GM19438 (cell line): Measurements from ENCODE around the gene TRIM34.
"Not testable (repeated sequence)": the region's sequence is repeated elsewhere in the genome, so short reads cannot be mapped to it uniquely, and the experiment has no call there.

ENCODE experiments used
- ATAC-seq: cut with Tn5 transposase; IDR thresholded peaks from one replicate; pipeline ENCODE4 v1.9.1; 2021; ENCODE audit warnings: low read depth; ENCODE audit not compliant: unreplicated experiment

The TRIM34 gene, protein sequence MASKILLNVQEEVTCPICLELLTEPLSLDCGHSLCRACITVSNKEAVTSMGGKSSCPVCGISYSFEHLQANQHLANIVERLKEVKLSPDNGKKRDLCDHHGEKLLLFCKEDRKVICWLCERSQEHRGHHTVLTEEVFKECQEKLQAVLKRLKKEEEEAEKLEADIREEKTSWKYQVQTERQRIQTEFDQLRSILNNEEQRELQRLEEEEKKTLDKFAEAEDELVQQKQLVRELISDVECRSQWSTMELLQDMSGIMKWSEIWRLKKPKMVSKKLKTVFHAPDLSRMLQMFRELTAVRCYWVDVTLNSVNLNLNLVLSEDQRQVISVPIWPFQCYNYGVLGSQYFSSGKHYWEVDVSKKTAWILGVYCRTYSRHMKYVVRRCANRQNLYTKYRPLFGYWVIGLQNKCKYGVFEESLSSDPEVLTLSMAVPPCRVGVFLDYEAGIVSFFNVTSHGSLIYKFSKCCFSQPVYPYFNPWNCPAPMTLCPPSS

DNA sequence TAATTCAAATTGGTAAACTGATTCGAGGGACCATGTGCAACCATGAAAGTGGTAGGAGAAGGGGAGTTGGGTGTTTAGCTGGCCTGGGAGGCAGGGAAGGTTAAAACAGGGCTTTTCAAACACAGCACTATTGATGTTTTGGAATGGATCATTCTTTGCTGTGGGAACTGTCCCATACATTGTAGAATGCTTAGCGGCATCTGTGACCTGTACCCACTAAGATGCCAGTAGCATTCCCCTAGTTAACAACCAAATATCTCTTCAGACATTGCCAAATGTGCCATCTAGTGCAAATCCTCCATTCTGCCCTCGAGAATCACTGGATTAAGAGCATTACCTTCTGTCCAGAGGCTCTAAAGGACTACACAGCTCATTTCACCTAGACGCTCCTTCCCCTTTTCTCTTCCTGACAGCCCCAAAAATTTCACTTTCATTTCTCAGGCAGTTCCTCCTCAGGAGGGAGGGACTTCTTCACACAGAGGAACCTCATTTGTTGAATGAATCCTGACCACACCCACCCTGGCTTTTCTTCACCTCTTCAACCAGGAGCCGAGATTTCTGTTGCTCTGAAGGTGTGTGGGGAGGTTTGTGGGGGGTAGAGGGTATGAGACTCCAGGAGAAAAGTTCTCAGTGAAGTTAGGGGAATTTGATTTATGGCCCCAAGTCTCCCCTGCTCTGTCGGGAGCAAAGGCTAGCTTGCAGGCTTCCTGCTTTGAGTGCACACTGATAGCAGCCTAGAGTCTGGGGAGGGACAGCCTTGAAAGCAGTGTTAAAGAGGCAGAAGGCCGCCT is at the start of gene TRIM34:
TRIM34 (plus strand) TSS at position 513 of the 791 bp plus-strand sequence. CDS start 7,331 bp downstream, outside the sequence.
- ATAC-seq, result peak; percentile 98

DNA sequence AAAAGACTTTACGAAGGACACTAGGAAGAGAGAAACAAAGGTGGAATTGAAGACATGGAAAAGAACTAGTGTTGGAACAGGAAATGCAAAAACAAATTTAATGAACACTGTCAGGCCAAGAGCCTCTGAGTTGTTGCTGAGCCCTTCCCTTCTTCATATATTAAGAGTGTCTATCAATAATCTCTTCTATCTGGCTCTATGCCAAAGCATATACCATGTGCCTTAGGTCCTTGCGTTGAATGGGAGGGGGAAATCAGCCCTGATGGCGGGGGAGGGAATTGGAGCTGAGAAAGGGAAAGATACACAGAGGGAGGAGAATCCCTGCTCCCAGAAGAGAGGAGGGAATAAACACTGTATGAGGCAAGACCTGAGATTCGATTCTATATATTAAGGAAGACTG is 49.6 kb upstream of the TRIM34 start:
- no peak for ATAC-seq

DNA sequence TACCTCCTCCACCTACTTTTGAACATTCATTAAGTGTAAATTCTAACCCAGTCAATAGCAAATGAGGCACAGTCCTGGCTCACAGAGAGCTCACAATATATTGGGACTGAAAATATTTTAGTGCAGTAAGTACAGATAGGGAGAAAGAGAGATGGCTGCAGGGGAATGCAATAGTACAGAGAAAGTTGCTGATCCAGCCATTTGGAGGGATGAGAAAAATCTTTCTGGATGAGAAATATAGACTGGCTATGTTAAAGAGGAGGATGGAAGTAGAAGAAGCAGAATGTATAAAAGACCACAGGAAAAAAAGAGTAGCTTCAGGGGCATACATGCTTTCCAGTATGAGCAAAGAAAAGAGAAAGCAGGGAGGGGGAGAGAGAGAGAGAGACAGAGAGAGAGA is 47.7 kb upstream of the TRIM34 start:
- ATAC-seq, result no peak

DNA sequence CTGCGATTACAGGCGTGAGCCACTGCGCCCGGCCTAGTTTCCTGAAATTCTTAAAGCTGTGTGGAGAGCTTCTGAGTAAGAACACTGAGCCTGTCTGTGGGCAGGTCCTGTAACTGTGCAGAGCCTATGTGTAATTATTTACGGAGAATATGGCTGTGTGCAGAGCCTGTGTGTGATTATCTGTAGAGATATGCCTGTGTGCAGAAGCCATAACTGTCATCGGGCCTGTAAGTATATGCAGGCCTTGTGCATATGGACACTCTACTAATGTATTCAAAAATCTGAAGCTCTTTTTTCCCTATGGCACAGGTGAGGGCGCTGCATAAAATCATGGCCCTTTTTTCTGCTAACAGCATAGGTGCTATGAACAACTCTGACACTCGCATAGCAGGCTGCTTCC is 44.2 kb upstream of the TRIM34 start, which contains the start of gene OR52B6:
OR52B6 (plus strand) TSS at position 301 of the 400 bp plus-strand sequence; CDS start at position 301, 0 bp downstream.
- no peak for ATAC-seq

DNA sequence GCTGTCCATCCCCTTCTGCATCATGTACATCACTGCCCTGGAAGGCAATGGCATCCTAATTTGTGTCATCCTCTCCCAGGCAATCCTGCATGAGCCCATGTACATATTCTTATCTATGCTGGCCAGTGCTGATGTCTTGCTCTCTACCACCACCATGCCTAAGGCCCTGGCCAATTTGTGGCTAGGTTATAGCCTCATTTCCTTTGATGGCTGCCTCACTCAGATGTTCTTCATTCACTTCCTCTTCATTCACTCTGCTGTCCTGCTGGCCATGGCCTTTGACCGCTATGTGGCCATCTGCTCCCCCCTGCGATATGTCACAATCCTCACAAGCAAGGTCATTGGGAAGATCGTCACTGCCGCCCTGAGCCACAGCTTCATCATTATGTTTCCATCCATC is 43.8 kb upstream of the TRIM34 start:
- no peak for ATAC-seq

DNA sequence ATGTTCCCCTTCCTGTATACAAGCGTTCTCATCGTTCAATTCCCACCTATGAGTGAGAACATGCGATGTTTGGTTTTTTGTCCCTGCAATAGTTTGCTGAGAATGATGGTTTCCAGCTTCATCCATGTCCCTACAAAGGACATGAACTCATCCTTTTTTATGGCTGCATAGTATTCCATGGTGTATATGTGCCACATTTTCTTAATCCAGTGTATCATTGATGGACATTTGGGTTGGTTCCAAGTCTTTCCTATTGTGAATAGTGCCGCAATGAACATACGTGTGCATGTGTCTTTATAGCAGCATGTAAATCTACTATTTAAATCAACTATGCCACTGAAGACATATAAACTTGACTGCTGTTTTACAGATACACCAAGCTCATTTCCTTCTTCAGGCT is 40.3 kb upstream of the TRIM34 start:
- not testable (repeated sequence) for ATAC-seq

DNA sequence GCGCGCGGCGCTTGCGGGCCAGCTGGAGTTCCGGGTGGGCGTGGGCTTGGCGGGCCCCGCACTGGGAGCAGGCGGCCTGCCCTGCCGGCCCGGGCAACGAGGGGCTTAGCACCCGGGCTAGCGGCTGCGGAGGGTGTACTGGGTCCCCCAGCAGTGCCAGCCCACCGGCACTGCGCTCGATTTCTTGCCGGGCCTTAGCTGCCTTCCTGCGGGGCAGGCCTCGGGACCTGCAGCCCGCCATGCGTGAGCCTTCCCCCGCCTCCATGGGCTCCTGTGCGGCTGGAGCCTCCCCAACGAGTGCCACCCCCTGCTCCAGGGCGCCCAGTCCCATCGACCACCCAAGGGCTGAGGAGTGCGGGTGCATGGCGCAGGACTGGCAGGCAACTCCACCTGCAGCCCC is 34.9 kb upstream of the TRIM34 start:
- not testable (repeated sequence) for ATAC-seq

DNA sequence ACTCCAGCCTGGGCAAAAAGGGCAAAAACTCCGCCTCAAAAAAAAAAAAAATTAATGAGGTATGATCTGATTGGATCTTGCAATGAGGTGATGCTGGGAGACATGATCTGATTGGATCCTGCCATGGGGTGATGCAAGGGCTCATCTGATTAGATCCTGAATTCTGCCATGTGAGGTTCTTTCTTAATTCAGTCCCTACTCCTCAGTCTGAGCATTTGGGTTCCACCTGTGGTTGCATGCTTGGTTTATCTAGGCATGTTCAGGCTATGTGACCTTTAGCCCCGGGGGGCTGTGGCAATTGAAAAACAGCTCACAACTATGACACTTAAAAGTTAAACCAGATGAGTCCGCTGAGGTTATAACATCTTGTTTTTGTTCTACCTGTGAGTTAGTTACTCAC is 33.2 kb upstream of the TRIM34 start:
- no peak for ATAC-seq

DNA sequence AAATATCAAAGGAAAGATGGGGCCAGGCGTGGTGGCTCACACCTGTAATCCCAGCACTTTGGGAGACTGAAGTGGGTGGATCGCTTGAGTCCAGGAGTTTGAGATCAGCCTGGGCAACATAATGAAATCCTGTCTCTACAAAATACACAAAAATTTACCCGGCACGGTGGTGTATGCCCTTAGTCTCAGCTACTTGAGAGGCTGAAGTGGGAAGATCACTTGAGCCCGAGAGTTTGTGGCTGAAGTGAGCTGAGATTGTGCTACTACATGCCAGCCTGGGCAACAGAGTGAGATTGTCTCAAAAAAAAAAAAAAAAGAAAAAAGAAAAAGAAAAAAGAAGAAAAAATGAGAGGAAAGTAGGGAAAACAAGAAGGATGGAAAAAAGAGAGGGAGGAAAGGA is 32.2 kb upstream of the TRIM34 start:
- ATAC-seq, result no peak

DNA sequence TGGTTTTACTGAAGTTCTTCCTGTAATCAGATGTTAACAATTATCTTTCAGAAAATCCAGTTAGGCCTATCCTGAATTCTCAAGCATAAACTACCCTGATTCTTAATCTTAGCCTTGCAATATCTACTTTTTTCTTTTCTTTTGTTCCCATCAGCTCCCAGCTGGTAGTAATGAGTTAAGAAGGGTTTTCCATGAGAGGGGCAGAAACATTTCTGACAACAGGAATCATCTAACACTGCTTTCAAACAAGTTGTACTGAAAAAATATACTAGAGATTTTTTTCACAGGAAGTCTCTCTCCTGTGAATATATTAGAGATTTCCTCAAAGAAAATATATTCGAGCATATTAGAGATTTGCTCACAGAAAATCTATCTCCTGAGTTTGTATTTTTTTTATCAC is 31.7 kb upstream of the TRIM34 start:
- no peak for ATAC-seq

DNA sequence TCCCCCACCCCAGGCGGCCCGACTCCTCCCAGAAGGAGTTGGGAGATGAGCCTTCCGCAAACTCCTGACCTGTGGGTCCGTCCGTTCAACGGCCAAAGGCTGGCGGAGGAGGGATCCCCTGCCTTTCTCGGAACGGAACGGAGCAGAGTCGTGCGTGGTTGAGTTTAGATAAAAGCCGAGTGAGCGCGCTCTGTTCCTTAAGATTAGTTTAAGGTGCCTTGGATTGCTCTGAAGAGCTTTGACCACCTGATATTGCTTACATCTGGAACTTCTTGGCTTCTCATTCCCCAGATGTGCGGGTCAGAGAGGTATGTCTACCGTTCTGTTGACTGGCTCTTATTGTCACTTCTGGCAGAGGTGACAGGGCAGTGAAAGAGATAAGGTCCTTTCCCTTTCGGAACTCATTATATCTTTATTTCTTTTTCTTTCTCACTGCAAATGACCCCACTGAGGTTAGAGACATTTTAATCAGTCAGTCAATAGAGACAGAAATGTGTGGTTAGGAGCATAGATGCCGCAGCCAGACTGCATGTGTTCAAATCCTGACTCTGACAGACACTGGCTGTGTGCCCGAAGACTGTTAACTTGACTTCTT is 28.1 kb upstream of the TRIM34 start, which contains the start of gene TRIM6:
TRIM6 (plus strand) TSS at position 31 of the 595 bp plus-strand sequence; CDS start at position 292, 261 bp downstream.
- ATAC-seq, result no peak

DNA sequence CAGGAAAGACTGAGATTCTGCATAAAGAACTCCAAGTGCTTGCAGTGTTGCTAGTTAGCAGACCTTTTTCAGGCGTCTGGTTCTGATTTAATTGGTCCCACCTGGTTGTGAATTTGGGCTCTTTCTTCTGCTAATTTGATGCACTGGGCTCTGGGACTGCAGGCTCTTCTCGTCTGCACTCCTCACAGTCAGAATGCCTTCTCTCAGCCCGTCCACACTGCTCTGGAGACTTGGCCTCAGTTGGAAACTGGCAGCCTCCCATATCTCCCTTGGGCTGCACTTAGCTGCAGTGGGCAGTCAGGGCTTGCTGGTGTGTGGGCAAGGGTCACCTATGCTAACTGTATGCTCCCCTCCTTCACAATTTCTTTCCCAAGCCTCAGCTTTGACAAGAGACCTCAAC is 26.8 kb upstream of the TRIM34 start:
- no peak for ATAC-seq

DNA sequence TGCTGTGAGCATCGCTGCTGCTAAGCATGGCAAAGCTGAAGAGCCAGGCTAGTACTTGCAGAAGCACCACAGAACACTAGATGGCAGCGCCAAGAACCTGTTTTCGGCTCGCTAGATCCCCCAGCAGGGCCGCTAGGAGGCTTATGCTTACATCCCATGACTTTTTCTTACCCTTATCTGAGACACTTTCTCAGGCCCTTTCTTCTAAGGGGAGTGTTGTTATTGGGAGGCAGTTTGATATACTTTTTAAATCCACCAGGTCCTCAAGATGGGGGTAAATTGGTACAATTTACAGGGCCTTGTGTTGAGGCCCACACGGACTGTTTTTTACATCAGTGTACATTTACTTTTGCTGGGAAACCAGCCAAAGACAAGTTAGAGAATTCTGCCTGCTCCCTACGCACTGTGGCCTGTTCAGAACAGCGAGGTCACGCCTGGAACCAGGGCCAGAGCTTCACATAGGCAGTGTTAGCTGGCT is 24.4 kb upstream of the TRIM34 start:
- peak; percentile 76 for ATAC-seq

DNA sequence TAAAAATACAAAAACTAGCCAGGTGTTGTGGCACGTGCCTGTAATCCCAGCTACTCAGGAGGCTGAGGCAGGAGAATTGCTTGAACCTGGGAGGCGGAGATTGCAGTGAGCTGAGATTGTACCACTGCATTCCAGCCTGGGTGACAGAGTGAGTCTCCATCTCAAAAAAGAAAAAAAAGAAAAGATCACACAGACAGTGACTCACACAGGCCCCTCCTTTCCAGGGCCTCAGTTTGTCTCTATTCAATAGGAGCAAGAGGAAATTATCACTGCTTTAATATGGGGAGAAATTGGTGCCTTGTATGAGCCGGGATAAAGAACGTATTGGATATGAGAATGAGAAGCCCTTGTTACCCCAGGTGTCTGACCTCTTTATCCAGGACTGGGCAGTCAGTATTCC is 22.0 kb upstream of the TRIM34 start:
- ATAC-seq, result not testable (repeated sequence)

DNA sequence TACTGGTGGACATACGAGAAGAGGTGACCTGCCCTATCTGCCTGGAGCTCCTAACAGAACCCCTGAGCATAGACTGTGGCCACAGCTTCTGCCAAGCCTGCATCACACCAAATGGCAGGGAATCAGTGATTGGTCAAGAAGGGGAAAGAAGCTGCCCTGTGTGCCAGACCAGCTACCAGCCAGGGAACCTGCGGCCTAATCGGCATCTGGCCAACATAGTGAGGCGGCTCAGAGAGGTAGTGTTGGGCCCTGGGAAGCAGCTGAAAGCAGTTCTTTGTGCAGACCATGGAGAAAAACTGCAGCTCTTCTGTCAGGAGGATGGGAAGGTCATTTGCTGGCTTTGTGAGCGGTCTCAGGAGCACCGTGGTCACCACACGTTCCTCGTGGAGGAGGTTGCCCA is 21.5 kb upstream of the TRIM34 start:
- no peak for ATAC-seq

DNA sequence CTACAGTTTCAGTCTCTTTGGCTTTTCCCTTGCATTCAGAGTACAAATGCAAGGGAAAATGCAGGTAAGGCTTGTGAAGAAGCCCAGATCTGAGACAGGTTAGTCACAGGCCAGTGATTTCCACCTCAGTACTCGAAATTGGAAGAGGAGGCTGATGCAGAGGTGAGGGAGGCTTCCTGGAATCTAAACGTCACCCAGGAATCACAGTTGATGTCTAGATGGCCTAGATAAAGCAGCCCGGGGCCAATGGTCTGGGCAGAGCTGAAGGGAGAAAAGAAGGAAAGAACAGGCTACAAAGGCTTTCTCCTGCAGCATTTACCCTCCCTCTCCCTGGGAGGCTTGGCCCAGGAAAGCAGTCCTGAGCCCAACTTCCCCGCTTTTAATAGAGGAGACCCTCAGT is 19.9 kb upstream of the TRIM34 start:
- no peak for ATAC-seq

DNA sequence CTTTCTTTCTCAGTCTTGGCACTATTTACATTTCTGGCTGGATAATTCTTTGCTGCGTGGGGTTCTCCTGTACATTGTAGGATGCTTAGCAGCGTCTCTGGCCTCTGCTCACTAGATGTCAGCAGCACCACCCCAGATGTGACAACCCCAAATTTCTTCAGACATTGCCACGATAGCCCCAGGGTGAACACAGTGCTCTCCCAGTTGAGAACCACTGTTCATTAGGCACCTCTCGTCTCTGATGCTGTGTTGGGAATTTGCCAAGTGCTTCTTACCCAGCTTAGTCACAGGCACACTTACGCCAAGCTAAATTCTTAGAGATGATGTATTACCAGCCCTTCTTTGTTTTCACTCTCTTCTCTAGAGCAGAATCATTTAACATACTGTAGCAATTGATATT is 19.0 kb upstream of the TRIM34 start:
- ATAC-seq, result no peak

DNA sequence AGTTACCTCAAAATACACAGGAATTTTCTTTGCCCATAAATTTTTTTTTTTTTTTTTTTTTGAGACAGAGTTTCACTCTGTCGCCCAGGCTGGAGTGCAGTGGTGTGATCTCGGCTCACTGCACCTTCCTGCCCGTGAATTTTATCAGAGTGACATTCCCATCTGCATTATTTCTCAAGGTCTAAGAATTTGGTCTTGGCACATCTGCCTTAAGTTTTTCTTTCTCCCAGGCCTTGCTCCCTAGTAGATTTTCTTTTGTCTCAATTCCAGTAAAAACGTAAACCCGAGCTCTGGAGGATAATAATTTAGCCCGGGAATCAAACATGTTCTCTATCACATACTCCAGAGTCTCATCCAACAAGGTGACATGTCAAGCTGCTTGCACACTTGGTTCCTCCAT is 16.0 kb upstream of the TRIM34 start:
- ATAC-seq, result no peak

DNA sequence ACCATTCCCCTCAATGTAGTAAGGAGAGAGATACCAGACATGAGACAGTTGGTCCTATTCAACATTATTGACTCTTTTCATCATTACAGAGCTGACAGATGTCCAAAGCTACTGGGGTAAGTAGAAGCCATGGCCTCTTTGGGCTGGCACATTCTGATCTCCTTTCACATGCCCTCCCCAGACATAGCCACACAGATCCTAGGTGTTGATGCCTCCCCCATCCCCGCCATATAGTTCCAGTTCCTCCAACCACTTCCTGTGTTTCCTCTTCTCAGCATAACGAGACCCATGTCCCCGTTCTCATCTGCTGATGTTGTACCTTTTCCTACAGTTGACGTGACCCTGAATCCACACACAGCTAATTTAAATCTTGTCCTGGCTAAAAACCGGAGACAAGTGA is 14.4 kb upstream of the TRIM34 start:
- ATAC-seq, result no peak

DNA sequence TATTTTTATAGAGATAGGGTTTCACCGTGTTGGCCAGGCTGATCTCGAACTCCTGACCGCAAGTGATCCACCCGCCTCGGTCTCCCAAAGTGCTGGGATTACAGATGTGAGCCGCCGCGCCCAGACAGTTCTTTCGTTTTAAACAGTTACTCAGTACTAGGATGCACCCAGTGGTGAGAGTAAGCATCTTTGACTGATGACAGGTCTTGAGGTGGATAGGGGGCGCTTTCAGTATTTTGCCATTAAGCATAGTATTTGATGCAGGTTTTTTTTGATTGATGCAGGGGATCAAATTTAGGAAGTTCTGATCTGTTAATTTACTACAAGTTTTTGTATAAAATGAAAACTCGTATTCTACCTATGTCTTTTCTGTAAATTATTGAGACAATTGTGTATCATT is 13.2 kb upstream of the TRIM34 start:
- no peak for ATAC-seq

DNA sequence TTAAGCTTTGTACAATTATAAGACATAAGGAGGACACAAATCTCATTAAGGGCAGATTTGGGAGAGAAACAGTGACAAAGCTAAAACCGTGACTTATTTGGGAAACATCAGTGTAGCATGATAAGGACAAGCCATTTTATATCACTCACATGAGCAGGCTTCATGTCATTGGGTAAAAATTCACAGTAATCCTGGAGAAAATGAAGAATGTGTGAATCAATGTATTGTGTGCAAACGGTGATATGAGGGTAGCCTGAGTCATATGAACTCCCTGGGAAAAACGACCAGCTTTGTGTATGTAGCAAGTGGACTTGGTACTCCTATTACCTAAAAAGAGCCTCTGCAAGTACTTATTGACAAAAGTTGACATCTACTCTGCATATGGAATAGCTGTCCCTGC is 6.0 kb upstream of the TRIM34 start:
- ATAC-seq, result no peak
